ENCODE measurements around the gene EMX1.

DNA sequence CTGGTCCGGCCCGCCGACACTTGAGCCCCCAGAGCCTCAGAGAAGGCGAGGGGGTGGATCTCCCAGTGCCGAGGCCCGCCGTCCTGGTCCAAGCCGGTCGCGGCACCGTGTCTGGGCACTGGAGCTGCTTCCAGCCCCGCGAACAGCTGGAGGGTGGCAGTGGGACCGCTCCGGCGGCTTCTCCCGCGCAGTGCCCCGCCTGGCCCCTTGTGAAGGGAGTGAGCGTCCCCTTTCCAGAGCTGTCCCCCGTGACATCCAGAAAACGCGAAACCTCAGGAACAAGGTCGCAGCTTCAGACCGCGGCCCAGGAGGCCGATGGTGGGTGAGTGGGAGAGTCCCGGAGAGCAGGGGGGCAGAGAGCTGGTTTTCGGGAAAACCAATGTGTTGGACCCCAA is 579 bp upstream of the EMX1 start:
- TF ChIP-seq POLR2AphosphoS5 (IDR thresholded peaks at IDR 0.05; ENCODE audit: borderline replicate concordance, low read depth, low read length) (no peak), EZH2 (IDR thresholded peaks at IDR 0.05) (no peak)

Data from SK-N-MC (cell line).